Fibroblast of the aortic adventitia (primary cell): ENCODE data around the gene ELF5. TPM values are rescaled to one million over a fixed set of nuclear protein-coding genes. Genes with fewer than 3 reads are reported as not detected.

Source experiments
- DNase-seq: peaks from one replicate; pipeline ENCODE4 v3.0.0-alpha.2; 2010; ENCODE audit warnings: low read depth
- H3K4me3 ChIP-seq: 2 replicates; pipeline ENCODE4 v1.5.1; 2011; ENCODE audit warnings: low read depth, mild to moderate bottlenecking, control low read depth, low read length, moderate library complexity
- CTCF ChIP-seq: IDR thresholded peaks from 2 replicates; pipeline ENCODE4 v1.5.1; 2011; ENCODE audit warnings: mild to moderate bottlenecking, low read length, control low read depth, inconsistent platforms; ENCODE audit not compliant: insufficient read depth
- total RNA-seq: library from RNA; depleted of rRNA; stranded (reverse); fragments of >200 nt; gene quantifications from 2 replicates; pipeline ENCODE4 v1.2.3, GENCODE V29; 2012; ENCODE audit warnings: low replicate concordance

The ELF5 gene
- total RNA-seq, 1 donor: not detected

DNA sequence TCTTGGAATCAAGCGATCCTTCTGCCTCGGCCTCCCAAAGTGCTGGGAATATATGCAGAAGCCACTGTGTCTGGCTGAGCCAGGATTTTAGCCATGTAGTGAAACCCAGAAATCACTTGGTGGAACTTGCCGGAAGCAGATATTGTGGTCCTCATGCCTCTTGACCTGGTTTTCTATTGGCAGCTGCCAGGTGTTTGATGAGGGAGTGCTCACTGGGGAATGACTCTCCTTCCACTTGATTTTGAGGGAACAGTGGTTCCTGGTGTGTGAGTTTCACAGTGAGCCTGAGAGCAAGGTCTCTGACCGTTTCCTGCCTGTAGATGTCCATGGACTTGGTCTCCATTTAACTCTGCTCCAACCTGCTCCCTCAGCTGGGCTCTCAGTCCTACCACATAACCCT, 34.7 kb upstream of the ELF5 start:
- no peak for TF ChIP-seq CTCF
- DNase-seq: no peak
- H3K4me3 ChIP-seq: no peak overlapping the region

GRCh38 chr11:34546511-34547209, 33.1 kb upstream of the ELF5 start:
- TF ChIP-seq CTCF: no peak
- H3K4me3 ChIP-seq: no peak overlapping the region
- no peak for DNase-seq

- DNase-seq: no peak
- H3K4me3 ChIP-seq: no peak overlapping the region
- TF ChIP-seq CTCF: no peak
Observed at GRCh38 chr11:34542089-34542488, 28.5 kb upstream of the ELF5 start.

DNA sequence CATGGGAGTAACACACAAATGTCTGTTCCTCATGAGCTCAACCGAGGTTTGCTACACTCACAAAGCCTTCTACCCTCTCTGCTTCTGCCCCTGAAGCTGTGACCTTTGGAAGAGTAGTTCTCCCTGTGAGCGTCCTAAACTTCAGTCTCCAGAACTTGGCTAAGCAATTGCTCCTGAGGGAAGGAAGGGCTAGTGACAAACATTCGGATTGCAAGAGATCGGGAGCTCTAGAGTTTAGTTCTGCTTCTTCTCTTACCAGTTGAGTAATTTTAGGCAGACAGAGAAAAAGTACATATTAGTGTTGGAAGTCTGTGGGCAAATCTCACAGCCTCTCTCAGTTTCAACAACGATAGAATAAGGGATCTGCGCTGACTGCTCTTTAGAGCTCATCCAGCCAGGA, 27.3 kb upstream of the ELF5 start:
- no peak overlapping the region for H3K4me3 ChIP-seq
- no peak for DNase-seq
- TF ChIP-seq CTCF: no peak

DNA sequence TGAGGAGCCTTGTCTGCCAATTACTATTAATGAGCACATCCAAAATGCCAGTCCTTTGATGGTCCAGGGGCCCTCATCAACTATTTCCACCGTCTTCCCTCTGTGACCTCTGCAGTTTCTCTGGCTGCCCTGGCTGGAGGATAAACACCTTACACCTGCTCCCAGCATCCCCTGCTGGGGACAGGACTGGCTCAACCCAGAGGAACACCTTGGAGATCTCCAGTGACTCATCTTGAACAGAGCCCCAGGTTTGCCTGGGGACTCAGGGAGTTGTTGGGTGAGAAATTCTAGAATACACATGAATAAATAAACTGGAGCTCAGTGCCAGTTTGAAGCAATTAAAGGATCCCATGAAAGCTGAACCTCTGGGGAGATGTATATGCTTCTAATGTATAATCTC, 24.0 kb upstream of the ELF5 start:
- no peak for TF ChIP-seq CTCF
- no peak for DNase-seq
- no peak overlapping the region for H3K4me3 ChIP-seq

DNA sequence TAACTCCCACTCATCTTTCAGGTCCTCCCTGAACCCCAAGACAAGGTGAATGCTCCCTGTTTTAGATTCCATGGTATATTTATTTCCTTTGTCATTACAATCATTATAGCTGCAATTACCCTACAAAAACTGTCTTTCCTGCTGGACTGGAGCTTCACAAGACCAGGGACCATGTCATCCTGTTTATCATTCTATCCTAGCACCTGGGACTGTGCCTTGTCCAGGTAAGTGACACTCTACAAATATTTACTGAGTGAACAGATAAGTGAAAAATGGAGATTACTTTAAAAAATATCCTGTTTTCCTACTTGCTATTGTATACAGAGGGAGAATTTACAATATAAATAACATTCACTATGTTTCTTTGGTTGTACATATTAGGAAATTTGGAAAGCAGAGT, 22.5 kb upstream of the ELF5 start:
- H3K4me3 ChIP-seq: no peak overlapping the region
- DNase-seq: no peak
- TF ChIP-seq CTCF: no peak

- no peak for DNase-seq
- TF ChIP-seq CTCF: no peak
- no peak overlapping the region for H3K4me3 ChIP-seq
Observed at GRCh38 chr11:34534826-34535225, 21.2 kb upstream of the ELF5 start.
